HuH-7.5 (cell line): Measurements from ENCODE around the gene TRABD.

Experiments used
- DNase-seq: peaks from one replicate; pipeline ENCODE4 v3.0.0; 2011; ENCODE audit warnings: low spot score

The TRABD gene

GRCh38 chr22:50173983-50174355, 11.7 kb upstream of the TRABD start:
- DNase-seq: no peak

GRCh38 chr22:50174382-50175190, 11.1 kb upstream of the TRABD start:
- no peak for DNase-seq

- DNase-seq: no peak
These were observed 10.6 kb upstream of the TRABD start for GRCh38 chr22:50175191-50175461.

- no peak for DNase-seq
These were observed 9.5 kb upstream of the TRABD start for GRCh38 chr22:50175921-50176849.

- DNase-seq: no peak
These were observed 8.7 kb upstream of the TRABD start for GRCh38 chr22:50176850-50177536.

- no peak for DNase-seq
These were observed 7.9 kb upstream of the TRABD start for GRCh38 chr22:50177537-50178470.

- DNase-seq: no peak
These were observed 7.2 kb upstream of the TRABD start for GRCh38 chr22:50178471-50178864.

- DNase-seq: no peak
These were observed 6.5 kb upstream of the TRABD start for GRCh38 chr22:50178871-50179869.

- no peak for DNase-seq
These were observed 5.6 kb upstream of the TRABD start for GRCh38 chr22:50179937-50180726.

GRCh38 chr22:50180727-50181521, 4.8 kb upstream of the TRABD start:
- DNase-seq: no peak

- no peak for DNase-seq
These were observed 3.3 kb upstream of the TRABD start for GRCh38 chr22:50182176-50183081.

GRCh38 chr22:50183141-50183971, 2.4 kb upstream of the TRABD start:
- no peak for DNase-seq

- no peak for DNase-seq
These were observed 1.5 kb upstream of the TRABD start for GRCh38 chr22:50184004-50184901.

- DNase-seq: no peak
These were observed 775 bp upstream of the TRABD start for GRCh38 chr22:50184902-50185374.

- no peak for DNase-seq
These were observed 535 bp downstream of the TRABD start for GRCh38 chr22:50186181-50186714.
